ENCODE measurements around the gene FHOD3.

DNA sequence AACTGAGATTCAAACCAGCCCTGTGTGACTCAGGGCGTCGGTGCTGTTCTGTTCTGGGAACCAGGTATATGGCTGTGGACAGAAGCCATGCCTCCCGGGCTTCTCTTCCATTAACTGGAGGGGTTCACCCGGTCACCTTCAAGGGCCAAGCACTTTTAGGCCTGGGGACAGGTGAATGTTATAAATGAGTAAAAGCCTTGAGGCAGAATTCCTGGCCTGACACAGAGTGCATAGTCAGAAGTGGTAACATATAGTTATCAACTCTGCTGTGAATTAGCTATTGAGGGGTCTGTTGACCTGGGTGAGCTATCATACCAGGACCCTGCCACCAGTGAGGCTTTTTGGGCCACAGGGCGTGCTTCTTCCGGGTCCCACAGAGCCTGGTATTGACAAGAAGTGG, 2.7 kb downstream of the FHOD3 start:
- TF ChIP-seq, protein P1, sequence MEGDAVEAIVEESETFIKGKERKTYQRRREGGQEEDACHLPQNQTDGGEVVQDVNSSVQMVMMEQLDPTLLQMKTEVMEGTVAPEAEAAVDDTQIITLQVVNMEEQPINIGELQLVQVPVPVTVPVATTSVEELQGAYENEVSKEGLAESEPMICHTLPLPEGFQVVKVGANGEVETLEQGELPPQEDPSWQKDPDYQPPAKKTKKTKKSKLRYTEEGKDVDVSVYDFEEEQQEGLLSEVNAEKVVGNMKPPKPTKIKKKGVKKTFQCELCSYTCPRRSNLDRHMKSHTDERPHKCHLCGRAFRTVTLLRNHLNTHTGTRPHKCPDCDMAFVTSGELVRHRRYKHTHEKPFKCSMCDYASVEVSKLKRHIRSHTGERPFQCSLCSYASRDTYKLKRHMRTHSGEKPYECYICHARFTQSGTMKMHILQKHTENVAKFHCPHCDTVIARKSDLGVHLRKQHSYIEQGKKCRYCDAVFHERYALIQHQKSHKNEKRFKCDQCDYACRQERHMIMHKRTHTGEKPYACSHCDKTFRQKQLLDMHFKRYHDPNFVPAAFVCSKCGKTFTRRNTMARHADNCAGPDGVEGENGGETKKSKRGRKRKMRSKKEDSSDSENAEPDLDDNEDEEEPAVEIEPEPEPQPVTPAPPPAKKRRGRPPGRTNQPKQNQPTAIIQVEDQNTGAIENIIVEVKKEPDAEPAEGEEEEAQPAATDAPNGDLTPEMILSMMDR (conservative IDR thresholded peaks at IDR 0.05; ENCODE audit: low read depth in 2 of 2), result no peak
- no peak for TF ChIP-seq POLR2AphosphoS5 (IDR thresholded peaks at IDR 0.05; ENCODE audit: low read depth)
